H9 (cell line): ENCODE data around the gene ZNF768. TPM values are rescaled to one million over a fixed set of nuclear protein-coding genes. Genes with fewer than 3 reads are reported as not detected.

Experiments
- DNase-seq: peaks from one replicate; pipeline ENCODE4 v3.0.0-alpha.2; 2017
- H2AFZ ChIP-seq: one replicate; pipeline ENCODE4 v1.6.1; 2013; ENCODE audit warnings: mild to moderate bottlenecking, low read length, control low read depth, moderate library complexity
- H2AK5ac ChIP-seq: 2 replicates; pipeline ENCODE4 v1.6.1; 2013; ENCODE audit warnings: low read length, control low read depth, mixed read lengths; ENCODE audit not compliant: insufficient read length
- H2BK120ac ChIP-seq: one replicate; pipeline ENCODE4 v1.6.1; 2013; ENCODE audit warnings: low read depth, mild to moderate bottlenecking, low read length, control low read depth, inconsistent platforms; ENCODE audit not compliant: poor library complexity, severe bottlenecking
- H2BK12ac ChIP-seq: 2 replicates; pipeline ENCODE4 v1.6.1; 2013; ENCODE audit warnings: low read length, control low read depth, mixed read lengths, low read depth; ENCODE audit not compliant: insufficient read length
- H2BK15ac ChIP-seq: 2 replicates; pipeline ENCODE4 v1.6.1; 2013; ENCODE audit warnings: low read depth, low read length, control low read depth
- H2BK20ac ChIP-seq: one replicate; pipeline ENCODE4 v1.6.1; 2013; ENCODE audit warnings: low read depth, mild to moderate bottlenecking, low read length, control low read depth, inconsistent platforms; ENCODE audit not compliant: poor library complexity, severe bottlenecking
- H2BK5ac ChIP-seq: 2 replicates; pipeline ENCODE4 v1.6.1; 2013; ENCODE audit warnings: low read length, control low read depth, mixed read lengths; ENCODE audit not compliant: insufficient read length
- H3K14ac ChIP-seq: 2 replicates; pipeline ENCODE4 v1.6.1; 2013; ENCODE audit warnings: low read length, control low read depth; ENCODE audit not compliant: insufficient read depth
- H3K18ac ChIP-seq: 2 replicates; pipeline ENCODE4 v1.6.1; 2013; ENCODE audit warnings: low read depth, mild to moderate bottlenecking, mixed read lengths, low read length, control low read depth; ENCODE audit not compliant: insufficient read length
- H3K23ac ChIP-seq: 2 replicates; pipeline ENCODE4 v1.6.1; 2013; ENCODE audit warnings: low read length, control low read depth, mixed read lengths, low read depth; ENCODE audit not compliant: insufficient read length
- H3K23me2 ChIP-seq: 2 replicates; pipeline ENCODE4 v1.6.1; 2013; ENCODE audit warnings: low read depth, mild to moderate bottlenecking, mixed read lengths, low read length, control low read depth; ENCODE audit not compliant: insufficient read length, poor library complexity, severe bottlenecking
- H3K27ac ChIP-seq: 2 replicates; pipeline ENCODE4 v1.5.1; 2013; ENCODE audit warnings: low read length, control low read depth, mixed read lengths, low read depth; ENCODE audit not compliant: insufficient read length
- H3K27me3 ChIP-seq: 2 replicates; pipeline ENCODE4 v1.6.1; 2013; ENCODE audit warnings: low read length, control low read depth, inconsistent platforms; ENCODE audit not compliant: insufficient read depth
- H3K4ac ChIP-seq: 2 replicates; pipeline ENCODE4 v1.6.1; 2013; ENCODE audit warnings: low read depth, mild to moderate bottlenecking, control low read depth, inconsistent platforms, low read length, moderate library complexity
- H3K4me1 ChIP-seq: 2 replicates; pipeline ENCODE4 v1.6.1; 2013; ENCODE audit warnings: low read length, control low read depth, inconsistent platforms; ENCODE audit not compliant: insufficient read depth
- H3K4me2 ChIP-seq: 2 replicates; pipeline ENCODE4 v1.6.1; 2013; ENCODE audit warnings: low read length, control low read depth, mixed read lengths; ENCODE audit not compliant: insufficient read length, insufficient read depth
- H3K56ac ChIP-seq: 2 replicates; pipeline ENCODE4 v1.6.1; 2013; ENCODE audit warnings: low read depth, mild to moderate bottlenecking, mixed read lengths, low read length, control low read depth; ENCODE audit not compliant: insufficient read length
- H3K79me1 ChIP-seq: 2 replicates; pipeline ENCODE4 v1.6.1; 2013; ENCODE audit warnings: low read depth, mild to moderate bottlenecking, moderate library complexity, low read length, control low read depth, inconsistent platforms; ENCODE audit not compliant: insufficient read depth, poor library complexity, severe bottlenecking
- H3K79me2 ChIP-seq: 2 replicates; pipeline ENCODE4 v1.6.1; 2013; ENCODE audit warnings: low read length, control low read depth, inconsistent platforms; ENCODE audit not compliant: insufficient read depth
- H3K9ac ChIP-seq: 2 replicates; pipeline ENCODE4 v1.6.1; 2013; ENCODE audit warnings: low read length, control low read depth, mixed read lengths; ENCODE audit not compliant: insufficient read length; ENCODE audit errors: extremely low read depth
- H3K9me3 ChIP-seq: one replicate; pipeline ENCODE4 v1.6.1; 2013; ENCODE audit warnings: low read depth, low read length, inconsistent platforms; ENCODE audit not compliant: control insufficient read depth
- H3T11ph ChIP-seq: one replicate; pipeline ENCODE4 v1.6.1; 2013; ENCODE audit warnings: mild to moderate bottlenecking, low read length, control low read depth, inconsistent platforms
- H4K20me1 ChIP-seq: one replicate; pipeline ENCODE4 v1.6.1; 2013; ENCODE audit not compliant: control insufficient read depth, insufficient read length, insufficient read depth
- H4K5ac ChIP-seq: 2 replicates; pipeline ENCODE4 v1.6.1; 2013; ENCODE audit warnings: low read depth, mild to moderate bottlenecking, mixed read lengths, low read length, control low read depth; ENCODE audit not compliant: insufficient read length
- H4K8ac ChIP-seq: replicated peaks from 2 replicates; pipeline ENCODE4 v1.6.1; 2013; ENCODE audit warnings: low read length, control low read depth, mixed read lengths, low read depth; ENCODE audit not compliant: insufficient read length
- H4K91ac ChIP-seq: 2 replicates; pipeline ENCODE4 v1.6.1; 2013; ENCODE audit warnings: low read depth, mild to moderate bottlenecking, moderate library complexity, mixed read lengths, low read length, control low read depth; ENCODE audit not compliant: insufficient read length
- H3K27ac Mint-ChIP-seq, 3 experiments: 2 replicates in 2 of 3; 3 replicates in 1 of 3; pipeline ENCODE4 v1.8.0; 2020 to 2021; ENCODE audit warnings: mixed read lengths in 3 of 3, mild to moderate bottlenecking in 1 of 3, moderate library complexity in 1 of 3
- H3K27me3 Mint-ChIP-seq: 2 replicates; pipeline ENCODE4 v1.8.0; 2021; ENCODE audit warnings: low read depth, mild to moderate bottlenecking, moderate library complexity, mixed read lengths
- H3K36me3 Mint-ChIP-seq, 3 experiments: 2 replicates in 2 of 3; 3 replicates in 1 of 3; pipeline ENCODE4 v1.8.0; 2020 to 2021; ENCODE audit warnings: low read depth in 3 of 3, mixed read lengths in 3 of 3; ENCODE audit not compliant: insufficient read depth in 1 of 3
- H3K4me1 Mint-ChIP-seq, 2 experiments: 2 replicates each; pipeline ENCODE4 v1.8.0; 2020; ENCODE audit warnings: mixed read lengths in 2 of 2
- H3K4me3 Mint-ChIP-seq, 2 experiments: 2 replicates in 1 of 2; 3 replicates in 1 of 2; pipeline ENCODE4 v1.8.0; 2020 to 2021; ENCODE audit warnings: mild to moderate bottlenecking in 2 of 2, mixed read lengths in 2 of 2, moderate library complexity in 1 of 2
- H3K9me3 Mint-ChIP-seq, 2 experiments: 2 replicates in 1 of 2; 3 replicates in 1 of 2; pipeline ENCODE4 v1.8.0; 2020; ENCODE audit warnings: mild to moderate bottlenecking in 2 of 2, mixed read lengths in 2 of 2, moderate library complexity in 1 of 2
- CTCF ChIP-seq: fragments of 200-600 bp; sonication (generic); conservative IDR thresholded peaks from 3 replicates; pipeline ENCODE4 v1.8.0; 2021; ENCODE audit warnings: antibody characterized with exemption, mild to moderate bottlenecking
- WGBS: extraction: QIAGEN DNeasy Blood & Tissue Kit; methylation state at CpG from one replicate; pipeline ENCODE4 v1.1.7; 2013; ENCODE audit warnings: missing lambda C conversion rate, low lambda C conversion rate, mixed read lengths; ENCODE audit not compliant: insufficient read length; ENCODE audit errors: extremely low coverage; 5-methylcytosine and 5-hydroxymethylcytosine counted together
- total RNA-seq: library from RNA; stranded (reverse); gene quantifications from 2 replicates; pipeline ENCODE4 v1.2.1, GENCODE V29; 2021

ZNF768 gene
- total RNA-seq, 1 experiment from 2014 or later = 40.0 TPM

- H3K4me1 Mint-ChIP-seq = no peaks in the 10 kb centered on the region
- Histone ChIP-seq H3K4me1 (no peaks in the 10 kb centered on the region), H4K5ac (no peak overlapping the region), H3K56ac (no peak overlapping the region), H2AK5ac (no peak overlapping the region), H2BK15ac (no peak overlapping the region), H3K9ac (no peak overlapping the region), H3K79me2 (no peaks in the 10 kb centered on the region), H3K9me3 (no peaks in the 10 kb centered on the region), H3K79me1 (no peaks in the 10 kb centered on the region), H3K23me2 (no peaks in the 10 kb centered on the region), H3K23ac (no peak overlapping the region), H4K8ac (no peak overlapping the region), H3K4me2 (no peak overlapping the region), H4K91ac (no peak overlapping the region), H2BK120ac (no peak overlapping the region), H2AFZ (no peak overlapping the region), H3K14ac (no peak overlapping the region), H2BK5ac (no peak overlapping the region), H3K27me3 (no peaks in the 10 kb centered on the region), H2BK12ac (no peak overlapping the region), H3K4ac (no peak overlapping the region), H3K18ac (no peak overlapping the region), H4K20me1 (no peaks in the 10 kb centered on the region), H2BK20ac (no peak overlapping the region), H3K27ac (no peak overlapping the region), H3T11ph (no peak overlapping the region)
- H3K4me3 Mint-ChIP-seq = no peak overlapping the region
- no peak overlapping the region for H3K27ac Mint-ChIP-seq
- TF ChIP-seq CTCF = no peak
- no CpG with 5 or more reads among the region's 7 CpGs for WGBS
- no peaks in the 10 kb centered on the region for H3K9me3 Mint-ChIP-seq
- H3K27me3 Mint-ChIP-seq = peaks cover 17% of the 10 kb centered on the region
- no peak for DNase-seq
- no peaks in the 10 kb centered on the region for H3K36me3 Mint-ChIP-seq
Observed at GRCh38 chr16:30474684-30475083, 51.7 kb downstream of the ZNF768 start.
